Stomach (tissue), 9 donors: Measurements from ENCODE around the gene DENND2D. TPM values are rescaled to one million over a fixed set of nuclear protein-coding genes. Genes with fewer than 3 reads are reported as not detected.

Experiments
- DNase-seq, 2 donors: peaks; one replicate each; pipeline versions ENCODE4 v3.0.0 to v3.0.0-alpha.2; 2013 to 2019
- H3K27ac ChIP-seq, 5 donors: fragments of 200-600 bp in 4 of 5; sonication (generic) in 4 of 5; one replicate each; pipeline ENCODE4 v1.5.1; 2013 to 2019; ENCODE audit warnings: mild to moderate bottlenecking in 1 of 5, moderate library complexity in 1 of 5
- H3K27me3 ChIP-seq, 3 donors: fragments of 200-600 bp; sonication (generic); one replicate each; pipeline ENCODE4 v1.5.1; 2017 to 2019; ENCODE audit warnings: mixed run types in 1 of 3
- H3K36me3 ChIP-seq, 4 donors: fragments of 200-600 bp; sonication (generic); 1 replicate in 3 of 4; 2 replicates in 1 of 4; pipeline ENCODE4 v1.5.1; 2016 to 2019
- H3K4me1 ChIP-seq, 4 donors: fragments of 200-600 bp; sonication (generic); one replicate each; pipeline ENCODE4 v1.5.1; 2016 to 2019
- H3K4me3 ChIP-seq, 4 donors: fragments of 200-600 bp; sonication (generic) in 3 of 4; one replicate each; pipeline ENCODE4 v1.5.1; 2016 to 2019; ENCODE audit warnings: mild to moderate bottlenecking in 1 of 4
- H3K9me3 ChIP-seq, 4 donors: fragments of 200-600 bp; sonication (generic); one replicate each; pipeline ENCODE4 v1.5.1; 2016 to 2019
- CTCF ChIP-seq, 7 experiments: fragments of 450-650 bp in 4 of 7; fragments of 200-600 bp in 3 of 7; sonication (generic) in 3 of 7; IDR thresholded peaks; one replicate each; pipeline ENCODE4 v1.5.1; 2016 to 2019; ENCODE audit warnings: antibody characterized with exemption in 7 of 7, control low read depth in 2 of 7, mild to moderate bottlenecking in 1 of 7
- EP300 ChIP-seq: sonication (generic); formaldehyde crosslinking; IDR thresholded peaks from one replicate; pipeline ENCODE4 v1.6.1; 2017; ENCODE audit warnings: antibody characterized with exemption
- POLR2A ChIP-seq, 4 donors: fragments of 450-650 bp; IDR thresholded peaks; one replicate each; pipeline ENCODE4 v1.6.1; 2016; ENCODE audit warnings: antibody characterized with exemption in 4 of 4, control low read depth in 2 of 4, mild to moderate bottlenecking in 1 of 4, moderate library complexity in 1 of 4
- POLR2AphosphoS5 ChIP-seq, 3 donors: sonication (generic); formaldehyde crosslinking; IDR thresholded peaks; one replicate each; pipeline ENCODE4 v1.6.1; 2016; ENCODE audit warnings: antibody characterized with exemption in 3 of 3
- WGBS, 5 donors: extraction: QIAGEN DNeasy Blood & Tissue Kit in 3 of 5; methylation state at CpG; one replicate each; pipeline versions ENCODE4 v1.1.5 to v1.1.7; 2013 to 2018; 5-methylcytosine and 5-hydroxymethylcytosine counted together
- intact Hi-C: fragments of 100-400 bp; cut with DNase I; formaldehyde crosslinking; loops from one replicate; pipeline ENCODE4 v1.15.1; 2023; ENCODE audit warnings: low total_unique reads
- polyA plus RNA-seq, 3 donors: library from polyadenylated mRNA; stranded (reverse); fragments of 200-250 nt; gene quantifications; one replicate each; pipeline ENCODE4 v1.2.3, GENCODE V29; 2013
- total RNA-seq, 5 donors: library from RNA; depleted of rRNA; stranded (reverse); fragments of >200 nt; gene quantifications; one replicate each; pipeline versions ENCODE4 v1.1.0 to v1.2.3, GENCODE V29; 2014 to 2016
- donor health status: healthy with polysubstance abuse.
- donor health status: Bipolar disorder and iron deficiency.
- donor health status: healthy.

Gene DENND2D
- total and polyA plus RNA-seq, 8 donors = 24.6 to 121 (median 39.5) TPM

GRCh38 chr1:111164151-111164550, 36.3 kb downstream of the DENND2D start:
- WGBS, 5 donors = 93 to 99% (median 97%) methylated on average over 2 of the region's 2 CpGs
- peaks cover 4 to 39% (median 6%) of the 10 kb centered on the region in 4 donors for H3K4me1 ChIP-seq
- no peak for DNase-seq
- intact Hi-C loops = no loop called here
- H3K27me3 ChIP-seq = no peaks in the 10 kb centered on the region
- peaks cover 0 to 67% (median 59%) of the 10 kb centered on the region in 4 donors for H3K36me3 ChIP-seq
- H3K4me3 ChIP-seq = no peak overlapping the region
- TF ChIP-seq POLR2AphosphoS5 (IDR thresholded peaks at IDR 0.05) (no peak), CTCF (IDR thresholded peaks at IDR 0.05) (no peak), EP300 (no peak), POLR2A (IDR thresholded peaks at IDR 0.05) (no peak)
- no peaks in the 10 kb centered on the region for H3K9me3 ChIP-seq
- no peak overlapping the region for H3K27ac ChIP-seq

GRCh38 chr1:111163363-111163762, 37.1 kb downstream of the DENND2D start:
- Histone ChIP-seq H3K27ac (no peak overlapping the region), H3K4me1 (peaks cover 0 to 32% (median 4%) of the 10 kb centered on the region in 4 donors), H3K27me3 (no peaks in the 10 kb centered on the region), H3K36me3 (peaks cover 0 to 61% (median 53%) of the 10 kb centered on the region in 4 donors), H3K9me3 (no peaks in the 10 kb centered on the region), H3K4me3 (no peak overlapping the region)
- intact Hi-C loops = no loop called here
- TF ChIP-seq POLR2A (IDR thresholded peaks at IDR 0.05) (no peak), POLR2AphosphoS5 (IDR thresholded peaks at IDR 0.05) (no peak), EP300 (no peak), CTCF (IDR thresholded peaks at IDR 0.05) (no peak)
- no peak for DNase-seq
- 92 to 98% (median 94%) methylated on average over 4 of the region's 4 CpGs for WGBS, 5 donors

- no peak for TF ChIP-seq POLR2A (IDR thresholded peaks at IDR 0.05)
- TF ChIP-seq EP300 = no peak
- no peak for TF ChIP-seq CTCF (IDR thresholded peaks at IDR 0.05)
- TF ChIP-seq POLR2AphosphoS5 (IDR thresholded peaks at IDR 0.05) = no peak
- 90 to 99% (median 96%) methylated on average over 2 of the region's 2 CpGs for WGBS, 5 donors
- no peaks in the 10 kb centered on the region for H3K27me3 ChIP-seq
- H3K36me3 ChIP-seq = peaks cover 0 to 61% (median 50%) of the 10 kb centered on the region in 4 donors
- H3K4me1 ChIP-seq = peaks cover 0 to 26% (median 8%) of the 10 kb centered on the region in 4 donors
- no peak overlapping the region for H3K4me3 ChIP-seq
- H3K9me3 ChIP-seq = no peaks in the 10 kb centered on the region
- no peak overlapping the region for H3K27ac ChIP-seq
- no peak for DNase-seq
- intact Hi-C loops = no loop called here
These were observed 38.0 kb downstream of the DENND2D start for GRCh38 chr1:111162488-111162880.

GRCh38 chr1:111161843-111162487, 38.5 kb downstream of the DENND2D start:
- H3K9me3 ChIP-seq = no peaks in the 10 kb centered on the region
- H3K27me3 ChIP-seq = no peaks in the 10 kb centered on the region
- intact Hi-C loops = no loop called here
- peaks cover 0 to 24% (median 9%) of the 10 kb centered on the region in 4 donors for H3K4me1 ChIP-seq
- peak in 1 of 2 donors; percentile 10 for DNase-seq
- no peak overlapping the region for H3K4me3 ChIP-seq
- peaks cover 0 to 66% (median 53%) of the 10 kb centered on the region in 4 donors for H3K36me3 ChIP-seq
- no peak for TF ChIP-seq CTCF (IDR thresholded peaks at IDR 0.05)
- no peak for TF ChIP-seq POLR2AphosphoS5 (IDR thresholded peaks at IDR 0.05)
- TF ChIP-seq EP300 = no peak
- TF ChIP-seq POLR2A (IDR thresholded peaks at IDR 0.05) = no peak
- no peak overlapping the region for H3K27ac ChIP-seq
- 16 to 30% (median 28%) methylated on average over 1 of the region's 1 CpG for WGBS, 5 donors
